Parathyroid adenoma (tissue), 2 donors: ENCODE results near the gene STAB2.
A peak's percentile ranks its signal among the peaks of the same experiment; 100 is the strongest.

Experiments
- H2AFZ ChIP-seq: fragments of 300-600 bp; sonication (generic); one replicate; pipeline ENCODE4 v1.7.0; 2017; ENCODE audit warnings: antibody characterized with exemption, mild to moderate bottlenecking
- H3K27ac ChIP-seq: fragments of 300-600 bp; sonication (generic); one replicate; pipeline ENCODE4 v1.7.0; 2017
- H3K27me3 ChIP-seq: fragments of 300-600 bp; sonication (generic); one replicate; pipeline ENCODE4 v1.7.0; 2017; ENCODE audit warnings: low read length; ENCODE audit not compliant: control insufficient read depth, insufficient read depth
- H3K36me3 ChIP-seq: fragments of 300-600 bp; sonication (generic); one replicate; pipeline ENCODE4 v1.7.0; 2017; ENCODE audit warnings: low read length; ENCODE audit not compliant: control insufficient read depth, insufficient read depth
- H3K4me1 ChIP-seq: fragments of 300-600 bp; sonication (generic); one replicate; pipeline ENCODE4 v1.7.0; 2017; ENCODE audit warnings: control low read depth
- H3K4me2 ChIP-seq: fragments of 300-600 bp; sonication (generic); one replicate; pipeline ENCODE4 v1.7.0; 2017; ENCODE audit warnings: low read length
- H3K4me3 ChIP-seq: fragments of 300-600 bp; sonication (generic); one replicate; pipeline ENCODE4 v1.7.0; 2017; ENCODE audit warnings: low read depth, low read length
- H3K79me2 ChIP-seq: fragments of 300-600 bp; sonication (generic); one replicate; pipeline ENCODE4 v1.7.0; 2017; ENCODE audit warnings: control low read depth
- H3K9ac ChIP-seq: fragments of 300-600 bp; sonication (generic); one replicate; pipeline ENCODE4 v1.7.0; 2017; ENCODE audit warnings: mild to moderate bottlenecking
- H3K9me3 ChIP-seq: fragments of 300-600 bp; sonication (generic); one replicate; pipeline ENCODE4 v1.7.0; 2017; ENCODE audit warnings: low read length; ENCODE audit not compliant: control insufficient read depth
- TF ChIP-seq, protein P1 (sequence below): fragments of 300-600 bp; sonication (generic); IDR thresholded peaks from one replicate; pipeline ENCODE4 v1.7.0; 2017; ENCODE audit warnings: antibody characterized with exemption, mild to moderate bottlenecking
- donor health status: primary hyperparathyroidism.

STAB2 gene

DNA sequence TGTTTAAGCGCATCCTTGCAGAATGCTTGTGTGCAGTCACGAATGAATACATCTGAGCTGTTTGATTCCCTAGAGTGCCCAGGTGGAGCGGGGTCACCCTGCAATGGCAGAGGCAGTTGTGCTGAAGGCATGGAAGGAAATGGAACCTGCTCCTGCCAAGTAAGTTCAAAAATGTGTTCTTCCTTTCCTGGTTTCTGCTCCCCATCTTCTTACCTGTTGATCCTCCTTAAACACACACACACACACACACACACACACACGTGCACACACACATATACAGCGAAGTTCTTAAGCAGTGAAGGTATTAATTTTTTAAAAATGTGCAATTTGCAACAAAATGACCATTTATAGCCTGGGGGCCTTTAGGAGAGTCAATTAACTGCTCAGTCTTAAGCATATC lies 33.3 kb downstream of the STAB2 start:
- Histone ChIP-seq H3K9me3 (no peaks in the 10 kb centered on the region), H3K27ac (no peak overlapping the region), H3K4me3 (no peak overlapping the region), H3K4me1 (no peaks in the 10 kb centered on the region), H2AFZ (no peak overlapping the region), H3K36me3 (no peaks in the 10 kb centered on the region), H3K79me2 (no peaks in the 10 kb centered on the region), H3K4me2 (no peak overlapping the region), H3K27me3 (no peaks in the 10 kb centered on the region), H3K9ac (no peak overlapping the region)
- TF ChIP-seq, protein P1, sequence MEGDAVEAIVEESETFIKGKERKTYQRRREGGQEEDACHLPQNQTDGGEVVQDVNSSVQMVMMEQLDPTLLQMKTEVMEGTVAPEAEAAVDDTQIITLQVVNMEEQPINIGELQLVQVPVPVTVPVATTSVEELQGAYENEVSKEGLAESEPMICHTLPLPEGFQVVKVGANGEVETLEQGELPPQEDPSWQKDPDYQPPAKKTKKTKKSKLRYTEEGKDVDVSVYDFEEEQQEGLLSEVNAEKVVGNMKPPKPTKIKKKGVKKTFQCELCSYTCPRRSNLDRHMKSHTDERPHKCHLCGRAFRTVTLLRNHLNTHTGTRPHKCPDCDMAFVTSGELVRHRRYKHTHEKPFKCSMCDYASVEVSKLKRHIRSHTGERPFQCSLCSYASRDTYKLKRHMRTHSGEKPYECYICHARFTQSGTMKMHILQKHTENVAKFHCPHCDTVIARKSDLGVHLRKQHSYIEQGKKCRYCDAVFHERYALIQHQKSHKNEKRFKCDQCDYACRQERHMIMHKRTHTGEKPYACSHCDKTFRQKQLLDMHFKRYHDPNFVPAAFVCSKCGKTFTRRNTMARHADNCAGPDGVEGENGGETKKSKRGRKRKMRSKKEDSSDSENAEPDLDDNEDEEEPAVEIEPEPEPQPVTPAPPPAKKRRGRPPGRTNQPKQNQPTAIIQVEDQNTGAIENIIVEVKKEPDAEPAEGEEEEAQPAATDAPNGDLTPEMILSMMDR, result no peak

DNA sequence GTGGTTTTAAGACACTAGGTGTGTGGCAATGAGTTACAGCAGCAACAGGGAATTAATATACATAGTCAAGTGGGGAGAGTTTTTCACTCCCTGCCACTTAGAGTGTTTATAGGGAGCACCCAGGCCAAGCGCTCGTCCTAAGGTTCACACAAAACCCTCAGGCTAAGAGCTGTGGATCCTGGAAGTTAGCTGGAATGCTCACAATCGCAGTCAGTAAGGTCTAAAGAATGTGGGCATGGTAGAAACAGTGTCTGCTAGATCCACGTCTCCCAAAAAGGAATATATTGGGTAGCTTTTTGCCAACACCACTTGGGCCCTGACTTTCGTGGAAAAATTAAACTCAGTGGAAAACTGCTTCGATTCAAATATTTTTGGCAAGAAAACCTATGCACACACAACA lies 36.6 kb downstream of the STAB2 start:
- Histone ChIP-seq H3K4me3 (no peak overlapping the region), H3K4me2 (no peak overlapping the region), H3K27ac (no peak overlapping the region), H3K4me1 (no peaks in the 10 kb centered on the region), H3K79me2 (no peaks in the 10 kb centered on the region), H3K9me3 (no peaks in the 10 kb centered on the region), H3K36me3 (no peaks in the 10 kb centered on the region), H3K27me3 (no peaks in the 10 kb centered on the region), H2AFZ (no peak overlapping the region), H3K9ac (no peak overlapping the region)
- TF ChIP-seq, protein P1, result no peak

DNA sequence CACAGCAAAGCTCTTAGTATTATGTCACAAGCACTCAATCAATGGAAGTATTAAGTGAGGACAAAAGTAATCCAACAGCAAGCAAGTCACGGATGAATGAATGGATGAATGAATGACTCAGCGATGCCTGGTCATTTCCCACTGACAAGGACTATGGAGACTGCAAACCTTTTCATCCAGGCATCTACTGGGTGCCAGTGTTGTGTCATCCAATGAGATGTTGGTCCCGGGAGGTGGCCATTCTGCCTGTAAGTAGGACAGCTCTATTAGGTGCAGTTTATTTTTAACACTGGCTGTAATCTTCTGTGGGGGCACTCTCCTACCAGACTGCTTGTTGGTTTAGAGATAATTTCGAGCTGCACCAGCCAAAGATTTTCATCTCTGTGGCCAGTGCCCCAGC lies 39.4 kb downstream of the STAB2 start:
- Histone ChIP-seq H3K27me3 (no peaks in the 10 kb centered on the region), H3K36me3 (no peaks in the 10 kb centered on the region), H3K27ac (no peak overlapping the region), H3K9ac (no peak overlapping the region), H3K4me2 (no peak overlapping the region), H3K9me3 (no peaks in the 10 kb centered on the region), H3K4me3 (no peak overlapping the region), H2AFZ (no peak overlapping the region), H3K79me2 (no peaks in the 10 kb centered on the region), H3K4me1 (no peaks in the 10 kb centered on the region)
- TF ChIP-seq, protein P1, result no peak

DNA sequence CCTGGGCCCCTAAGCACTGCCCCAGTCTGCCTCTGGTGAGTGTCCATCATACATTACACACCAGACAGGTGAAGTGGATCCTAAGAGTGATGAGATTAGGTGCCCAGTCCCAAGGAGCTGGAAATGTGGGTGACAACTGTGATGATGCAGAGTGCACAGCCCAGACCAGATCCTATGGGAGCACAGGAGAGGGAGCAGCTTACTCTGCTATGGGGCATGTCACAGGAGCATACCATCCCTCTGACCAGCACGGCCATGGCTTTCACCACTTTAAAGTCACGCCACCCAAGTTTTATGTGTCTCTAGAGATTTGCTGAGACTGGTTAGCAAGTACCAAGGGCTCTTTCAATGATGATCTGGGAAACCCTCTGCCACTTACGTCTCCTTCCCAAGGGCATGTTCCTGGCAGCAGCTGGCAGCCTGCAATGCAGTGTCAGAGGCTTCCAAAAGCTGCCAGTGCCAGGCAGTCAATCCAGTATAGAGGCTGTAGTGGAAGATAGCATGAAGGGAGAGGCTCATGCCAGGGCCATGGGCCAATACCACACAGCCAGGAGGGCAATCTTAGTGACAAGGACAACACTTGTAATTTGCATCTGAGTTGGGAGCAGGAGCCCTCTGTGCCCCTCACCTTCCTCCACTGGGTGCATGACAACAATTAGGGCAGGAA lies 40.2 kb downstream of the STAB2 start:
- no peak overlapping the region for H3K27ac ChIP-seq
- H3K9me3 ChIP-seq, result no peaks in the 10 kb centered on the region
- no peaks in the 10 kb centered on the region for H3K36me3 ChIP-seq
- no peak overlapping the region for H2AFZ ChIP-seq
- no peaks in the 10 kb centered on the region for H3K79me2 ChIP-seq
- TF ChIP-seq, protein P1, result no peak
- no peaks in the 10 kb centered on the region for H3K4me1 ChIP-seq
- H3K4me2 ChIP-seq, result no peak overlapping the region
- H3K27me3 ChIP-seq, result no peaks in the 10 kb centered on the region
- no peak overlapping the region for H3K4me3 ChIP-seq
- no peak overlapping the region for H3K9ac ChIP-seq

DNA sequence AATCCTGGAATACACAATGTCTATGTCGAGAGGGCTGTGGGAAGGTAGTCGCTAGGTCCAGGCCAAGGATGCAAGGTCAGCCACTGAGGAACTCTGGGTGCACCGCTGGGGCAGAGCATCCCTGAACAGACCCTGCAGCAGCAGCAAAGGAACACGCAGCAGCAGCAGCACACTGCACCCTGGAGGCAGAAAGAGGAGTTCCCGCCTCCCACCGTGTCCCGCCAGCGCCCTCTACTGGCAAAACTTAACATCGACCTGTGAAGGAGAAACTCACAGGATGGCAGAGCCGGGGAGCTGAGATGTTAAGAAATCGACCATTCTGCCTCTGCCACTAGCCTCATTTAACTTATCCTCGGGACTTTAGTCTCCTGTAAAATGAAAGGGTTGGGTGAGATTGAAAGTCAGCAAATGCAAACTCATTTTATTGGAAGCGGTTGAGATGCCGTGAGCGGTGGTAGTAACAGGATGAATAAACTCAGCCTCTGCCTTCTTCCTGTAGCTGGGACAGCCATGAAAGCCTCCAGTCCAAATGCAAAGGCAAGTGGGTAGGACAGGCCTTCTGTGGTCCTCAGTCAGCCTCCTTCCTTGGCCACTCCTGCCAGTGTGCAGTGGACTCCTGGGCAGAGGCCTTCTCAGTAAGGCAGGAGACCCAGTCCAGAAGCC lies 45.6 kb downstream of the STAB2 start:
- Histone ChIP-seq H3K4me2 (no peak overlapping the region), H3K27me3 (no peaks in the 10 kb centered on the region), H2AFZ (no peak overlapping the region), H3K9me3 (no peaks in the 10 kb centered on the region), H3K9ac (no peak overlapping the region), H3K36me3 (no peaks in the 10 kb centered on the region), H3K79me2 (no peaks in the 10 kb centered on the region), H3K4me3 (no peak overlapping the region), H3K27ac (no peak overlapping the region), H3K4me1 (no peaks in the 10 kb centered on the region)
- TF ChIP-seq, protein P1, result peak; percentile 12
